Astrocyte of the hippocampus (primary cell): ENCODE measurements around the gene GABRR1.

Experiments used
- DNase-seq: peaks from one replicate; pipeline ENCODE4 v3.0.0; 2011; ENCODE audit warnings: low read depth, low spot score

The GABRR1 gene

DNA sequence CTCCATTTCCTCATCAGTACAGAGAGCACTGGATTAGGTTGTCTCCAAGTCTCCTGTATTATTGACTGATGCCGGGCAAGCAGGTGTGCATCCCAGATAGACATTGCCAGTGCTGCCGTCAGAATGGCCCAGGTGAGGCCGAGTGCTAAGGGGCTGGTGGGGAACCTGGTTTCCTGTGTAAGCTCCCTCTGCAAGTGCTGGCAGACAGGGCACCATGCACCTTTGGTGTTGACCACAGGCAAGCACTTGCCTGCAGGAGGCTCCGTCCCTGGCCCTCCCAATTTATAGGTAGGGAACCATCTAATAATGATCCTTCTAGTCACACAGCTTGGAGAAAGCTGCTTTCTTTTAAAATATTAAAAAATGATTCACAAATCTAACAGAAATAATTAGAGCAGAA is 747 bp downstream of the GABRR1 start:
- DNase-seq, result no peak

DNA sequence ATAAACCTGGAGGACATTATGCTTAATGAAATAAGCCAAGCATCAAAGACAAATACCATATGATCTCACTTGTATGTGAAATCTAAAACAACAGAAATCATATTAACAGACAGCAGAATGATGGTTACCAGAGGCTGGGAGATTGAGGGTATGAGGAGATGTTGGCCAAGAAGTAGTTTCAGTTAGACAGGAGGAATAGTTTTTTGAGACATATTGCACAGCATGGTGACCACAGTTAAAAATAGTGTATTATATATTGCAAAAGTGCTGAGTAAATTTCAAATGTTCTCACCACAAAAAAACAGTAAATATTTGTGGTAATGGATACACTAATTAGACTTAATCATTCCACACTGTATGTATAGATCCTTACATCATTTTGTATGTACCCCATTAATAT is 1.8 kb downstream of the GABRR1 start:
- DNase-seq, result no peak

DNA sequence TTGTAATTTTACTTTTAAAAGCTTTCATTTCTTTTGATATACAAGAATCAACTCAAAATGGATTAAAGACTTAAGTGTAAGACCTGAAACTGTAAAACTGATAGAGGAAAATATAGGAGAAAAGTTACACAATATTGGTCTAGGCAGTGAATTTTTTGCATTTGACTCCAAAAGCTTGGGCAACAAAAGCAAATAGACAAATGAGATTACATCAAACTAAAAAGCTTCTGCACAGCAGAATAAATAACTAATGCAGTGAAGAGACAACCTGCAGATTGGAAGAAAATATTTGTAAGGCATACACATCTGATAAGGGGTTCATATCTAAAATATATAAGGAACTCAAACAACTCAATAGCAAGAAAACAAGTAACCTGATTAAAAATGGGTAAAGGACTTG is 3.0 kb downstream of the GABRR1 start:
- no peak for DNase-seq

DNA sequence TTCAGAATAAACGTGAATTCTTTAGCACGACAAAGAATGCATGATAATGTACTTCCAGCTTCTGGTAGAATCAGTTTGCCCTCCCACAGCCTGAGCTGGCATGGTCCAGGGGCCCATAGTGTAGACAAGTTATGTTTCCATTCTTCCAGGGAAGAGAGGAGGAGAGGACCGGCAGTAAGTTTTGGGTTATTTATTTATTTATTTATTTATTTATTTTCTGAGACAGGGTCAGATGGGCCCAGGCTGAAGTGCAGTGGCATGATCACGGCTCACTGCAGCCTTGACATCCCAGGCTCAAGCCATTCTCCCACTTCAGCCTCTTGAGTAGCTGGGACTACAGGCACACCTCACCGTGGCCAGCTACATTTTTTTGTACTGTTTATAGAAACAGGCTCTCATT is 4.7 kb downstream of the GABRR1 start:
- DNase-seq, result no peak

DNA sequence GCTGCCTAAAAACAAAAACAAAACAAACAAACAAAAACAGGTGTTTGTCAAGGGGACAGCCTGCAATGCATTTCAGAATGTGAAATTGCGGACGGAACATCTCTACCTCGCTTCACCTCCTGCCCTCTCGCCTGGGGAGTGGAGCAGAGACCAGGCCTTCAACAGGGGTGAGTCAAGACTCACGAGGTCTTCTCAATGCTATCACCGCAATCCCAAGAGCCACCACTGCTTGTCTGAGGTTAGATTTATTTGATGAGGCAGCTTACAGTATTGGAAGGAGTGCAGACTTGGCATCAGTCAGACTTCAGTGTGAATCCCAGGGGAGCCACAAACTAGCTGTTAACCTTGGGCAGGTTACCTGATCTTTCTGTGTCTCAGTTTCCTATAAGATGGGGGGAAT is 7.7 kb downstream of the GABRR1 start:
- DNase-seq, result no peak

DNA sequence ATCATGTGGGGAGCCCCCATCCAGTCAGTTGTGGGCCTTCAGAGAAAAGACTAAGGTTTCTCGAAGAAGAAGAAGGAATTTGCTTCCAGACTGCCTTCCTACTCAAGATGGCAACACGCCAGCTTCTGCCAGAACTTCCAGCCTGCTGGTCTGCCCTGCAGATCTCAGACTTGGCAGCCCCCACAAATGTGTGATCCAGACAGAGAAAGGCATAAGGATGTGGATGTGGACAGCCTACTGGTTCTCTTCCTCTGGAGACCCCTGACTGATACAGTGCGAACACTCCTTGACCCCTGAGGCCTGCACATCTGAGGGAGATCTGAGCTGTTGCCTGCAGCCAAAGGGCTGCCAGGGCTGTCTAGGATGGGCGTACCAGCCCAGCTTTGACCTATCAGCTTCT is 8.6 kb downstream of the GABRR1 start:
- peak; percentile 31 for DNase-seq

DNA sequence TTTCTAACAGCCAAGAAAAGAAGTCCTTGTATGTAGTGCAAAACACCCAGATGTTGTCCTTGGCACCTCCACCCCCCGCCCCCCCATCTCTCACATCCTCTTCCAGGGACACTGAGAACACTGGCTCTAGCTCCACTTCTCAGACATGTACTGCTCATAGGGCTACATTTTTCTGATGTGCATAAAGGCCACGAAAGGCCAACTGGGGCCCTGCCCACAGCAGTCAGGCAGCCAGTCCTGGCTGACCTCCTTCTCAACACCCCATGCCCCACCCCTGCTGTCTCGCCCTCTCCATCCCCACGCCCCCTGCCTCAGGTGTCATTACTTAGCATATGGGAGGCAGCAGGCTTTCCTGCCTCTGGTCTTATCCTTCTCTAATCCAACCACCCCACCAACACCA is 11.3 kb downstream of the GABRR1 start:
- DNase-seq, result no peak

DNA sequence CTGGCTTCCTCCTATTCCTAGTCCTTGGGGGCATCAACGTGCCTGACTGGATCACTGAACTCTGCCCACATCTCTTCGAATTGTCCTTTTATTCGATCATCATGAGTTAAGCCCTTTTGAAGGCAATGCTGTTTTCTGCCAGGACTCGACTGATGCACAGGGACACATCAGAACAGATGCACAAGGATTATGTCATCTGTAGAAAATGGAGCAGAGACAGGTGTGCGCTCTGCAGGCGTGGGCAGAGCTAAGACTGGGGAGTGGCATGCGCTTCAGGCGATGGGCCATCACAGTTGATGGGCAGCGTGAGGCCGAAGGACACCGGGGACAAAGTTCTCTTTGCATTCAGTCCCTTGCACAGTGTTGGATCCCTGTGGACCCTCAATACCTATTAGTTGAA is 13.1 kb downstream of the GABRR1 start:
- no peak for DNase-seq

DNA sequence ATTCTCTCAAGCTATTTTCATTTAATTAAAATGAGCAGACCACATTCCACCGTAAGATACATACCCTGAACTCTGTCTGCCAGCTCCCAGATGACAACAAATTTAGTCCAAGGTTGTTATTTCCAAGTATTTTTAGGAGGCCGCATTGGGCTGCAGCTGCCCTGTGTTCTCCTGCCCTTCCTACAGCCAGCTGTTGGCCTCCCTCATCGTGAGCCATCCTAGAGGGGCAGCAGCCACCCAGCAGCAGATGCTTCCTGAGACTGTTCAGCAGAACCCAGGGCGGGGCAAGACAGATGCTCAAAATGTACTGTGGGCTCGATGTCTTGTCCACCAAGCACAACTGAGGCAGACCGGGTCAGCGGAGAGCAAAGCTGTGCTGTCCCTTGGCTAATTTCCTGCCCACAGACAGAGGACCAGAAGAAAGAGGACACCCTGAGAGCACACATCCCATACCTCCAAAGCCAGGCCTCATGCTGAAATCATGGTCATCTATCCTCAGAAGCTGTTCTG is 16.4 kb downstream of the GABRR1 start:
- no peak for DNase-seq

DNA sequence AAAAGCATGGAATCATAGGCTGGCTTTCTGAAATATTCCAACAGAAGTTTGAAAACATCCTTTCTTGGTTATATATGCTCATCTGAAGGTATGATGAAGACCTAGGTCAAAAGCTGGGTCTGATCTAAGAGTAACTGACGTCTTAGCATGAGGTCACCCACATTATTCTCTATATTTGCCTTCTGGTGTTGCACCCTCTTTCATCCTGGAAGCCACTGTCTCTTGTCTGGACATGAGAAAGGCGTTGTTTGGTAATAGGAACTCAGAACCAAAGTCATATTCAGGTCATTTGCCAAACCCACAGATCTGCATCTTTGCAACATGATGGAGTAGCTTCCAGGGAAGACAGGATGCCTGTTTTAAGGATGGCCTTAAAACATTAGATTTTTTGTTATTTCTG is 17.6 kb downstream of the GABRR1 start:
- DNase-seq, result no peak

DNA sequence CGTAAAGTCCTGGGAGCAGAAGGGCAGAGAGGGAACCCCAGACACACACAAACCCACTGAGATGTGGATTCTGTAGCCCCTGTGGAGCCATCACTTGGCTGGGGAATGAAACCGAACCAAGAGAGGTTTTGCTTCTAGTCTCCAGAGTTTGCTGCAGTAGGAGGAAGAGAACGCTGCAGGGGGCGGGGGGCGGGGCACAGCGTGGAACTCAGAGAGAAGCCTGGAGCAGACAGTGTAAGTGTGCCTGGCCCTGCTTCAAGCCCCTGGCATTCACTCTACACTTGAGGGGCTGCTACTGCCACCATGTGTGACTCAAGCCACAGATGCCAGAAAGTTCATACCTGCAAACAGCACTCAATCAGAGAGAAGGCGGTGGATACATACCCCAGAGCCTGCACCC is 18.9 kb downstream of the GABRR1 start:
- DNase-seq, result no peak

DNA sequence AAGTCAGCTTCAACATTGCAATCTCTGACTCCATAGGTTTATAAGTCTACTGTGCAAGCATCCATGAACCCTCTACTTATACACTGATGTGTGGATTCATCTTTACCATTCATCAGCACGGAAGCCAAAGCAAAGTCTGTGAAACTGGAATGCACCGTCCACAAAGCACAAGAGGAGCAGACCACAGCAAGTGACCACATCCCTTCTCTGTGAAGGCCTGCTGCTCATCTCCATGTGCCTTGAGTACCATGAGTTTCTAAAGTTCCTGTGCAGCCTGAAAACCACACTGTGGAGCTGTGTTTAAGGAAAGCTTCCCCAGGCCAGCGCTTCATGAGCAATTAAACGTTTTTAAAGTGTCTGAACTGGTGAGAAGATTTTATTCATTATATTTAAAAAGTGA is 20.0 kb downstream of the GABRR1 start:
- no peak for DNase-seq

DNA sequence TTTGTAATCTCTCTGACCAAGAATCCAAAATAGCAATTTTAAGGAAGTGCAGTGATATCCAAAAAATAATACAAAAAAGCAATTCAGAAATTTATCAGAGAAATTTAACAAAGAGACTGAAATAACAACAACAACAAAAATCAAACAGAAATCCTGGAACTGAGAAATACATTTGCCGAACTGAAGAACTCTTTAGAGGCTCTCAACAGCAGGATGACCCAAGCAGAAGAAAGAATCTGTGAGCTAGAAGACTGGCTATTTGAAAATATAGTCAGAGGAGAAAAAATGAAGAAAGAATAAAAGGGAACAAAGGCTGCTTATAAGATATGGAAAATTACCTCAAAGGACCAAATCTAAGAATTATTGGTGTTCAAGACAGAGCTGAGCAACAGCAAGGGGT is 22.6 kb downstream of the GABRR1 start:
- no peak for DNase-seq

DNA sequence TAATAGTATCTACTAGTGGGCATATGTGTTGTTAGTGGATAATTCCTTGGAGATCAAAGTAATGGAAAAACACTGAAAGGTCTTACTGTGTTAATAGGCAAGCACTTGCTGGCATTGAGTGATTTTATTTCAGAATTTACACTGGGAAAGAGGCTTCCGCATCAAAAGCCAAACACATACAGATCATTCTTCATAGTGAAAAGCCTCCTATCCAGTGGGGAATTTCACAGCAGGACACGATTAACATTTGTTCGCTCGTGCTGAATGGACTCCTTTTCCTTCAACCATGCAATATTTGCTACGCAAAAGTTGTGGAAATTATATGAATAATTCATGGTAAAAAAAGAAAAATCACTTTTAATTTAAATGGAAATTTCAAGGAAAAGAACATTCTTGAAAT is 26.4 kb downstream of the GABRR1 start:
- DNase-seq, result peak; percentile 20

DNA sequence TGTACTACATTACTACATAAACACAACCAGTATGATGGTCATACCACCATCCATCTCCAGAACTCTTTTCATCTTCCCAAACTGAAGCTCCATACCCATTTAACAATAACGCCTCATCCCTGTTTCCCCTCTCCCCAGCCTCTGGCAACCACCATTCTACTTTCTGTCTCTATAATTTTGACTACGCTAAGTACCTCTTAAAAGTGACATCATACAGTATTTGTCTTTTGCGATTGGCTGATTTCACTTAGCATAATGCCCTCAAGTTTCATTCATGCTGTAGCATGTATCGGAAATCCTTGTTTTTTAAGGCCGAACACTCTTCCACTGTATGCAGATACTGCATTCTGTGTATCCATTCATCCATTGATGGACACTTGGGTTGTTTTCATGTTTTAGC is 29.7 kb downstream of the GABRR1 start:
- no peak for DNase-seq

DNA sequence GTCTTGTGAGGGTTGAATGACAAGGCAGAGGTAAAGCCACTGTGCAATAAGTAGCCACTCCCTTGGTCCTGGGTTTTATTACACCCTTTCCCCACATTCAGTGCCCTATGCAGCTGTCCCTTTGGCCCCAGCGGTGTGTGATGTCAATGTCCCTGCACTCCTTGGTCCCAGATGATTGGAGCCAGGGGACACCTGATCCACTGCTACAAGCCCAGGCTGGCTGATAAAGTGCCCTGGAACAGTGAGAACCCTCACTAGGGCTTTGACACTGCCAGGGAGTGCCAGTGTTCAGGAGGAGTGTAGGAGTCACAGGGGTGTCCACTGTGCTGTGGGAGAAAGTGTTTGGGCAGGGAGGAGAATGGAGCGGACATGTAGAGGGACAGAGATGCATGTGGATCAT is 30.4 kb downstream of the GABRR1 start:
- DNase-seq, result no peak

DNA sequence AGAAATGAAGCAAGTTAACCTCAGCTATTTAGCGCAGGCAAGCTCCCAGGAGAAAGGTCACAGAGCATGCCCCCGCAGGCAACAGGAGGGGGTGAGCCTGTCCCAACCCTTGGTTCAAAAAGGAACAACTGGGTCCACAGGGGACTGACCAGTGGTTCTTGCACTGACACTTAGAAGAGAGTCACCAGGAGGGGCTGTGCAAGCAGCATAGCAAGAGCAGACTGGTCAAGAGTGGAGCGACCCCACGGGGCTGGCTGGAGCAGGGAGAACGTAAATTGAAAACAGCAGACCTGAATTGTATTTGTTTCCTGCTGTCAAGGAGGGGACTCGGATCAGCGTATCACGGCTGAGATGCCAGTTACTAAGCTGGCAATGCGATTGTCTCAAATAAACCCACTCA is 32.8 kb downstream of the GABRR1 start:
- no peak for DNase-seq

DNA sequence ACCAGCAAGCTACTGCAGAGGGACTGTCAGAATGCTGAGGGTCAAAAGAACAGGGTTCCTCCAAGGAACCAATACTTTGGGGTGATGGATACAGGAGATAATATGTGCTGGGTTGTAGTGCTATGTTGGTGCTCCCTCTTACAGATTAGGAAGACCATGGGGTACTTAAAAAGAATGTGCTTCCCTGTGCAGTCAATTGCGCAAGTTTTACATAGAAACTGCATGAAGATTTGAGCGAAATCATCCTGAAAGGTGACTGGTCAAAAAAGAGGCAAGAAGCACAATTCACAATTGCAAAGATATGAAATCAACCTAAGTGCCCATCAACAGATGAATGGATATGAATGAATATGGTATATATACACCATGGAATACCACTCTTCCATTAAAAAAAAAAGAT is 33.9 kb downstream of the GABRR1 start:
- DNase-seq, result no peak

DNA sequence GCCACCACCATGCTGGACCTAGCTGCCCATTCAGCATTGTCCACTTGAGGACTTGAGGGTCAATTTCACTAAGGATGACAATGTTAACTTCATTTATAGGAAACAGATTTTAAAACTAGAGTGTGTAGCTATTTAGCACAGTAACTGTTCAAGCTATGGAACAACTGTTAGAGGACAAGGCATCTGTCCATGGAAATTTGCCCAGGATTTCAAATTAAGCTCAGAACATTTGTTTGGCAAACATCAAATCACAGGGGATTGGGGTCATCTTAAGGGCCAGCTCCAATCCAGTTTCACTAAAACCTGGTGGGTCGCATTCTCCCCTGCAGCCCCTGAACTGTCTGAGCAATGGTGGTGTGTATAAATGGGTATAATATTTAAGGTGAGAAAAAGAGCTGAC is 36.2 kb downstream of the GABRR1 start:
- DNase-seq, result no peak

DNA sequence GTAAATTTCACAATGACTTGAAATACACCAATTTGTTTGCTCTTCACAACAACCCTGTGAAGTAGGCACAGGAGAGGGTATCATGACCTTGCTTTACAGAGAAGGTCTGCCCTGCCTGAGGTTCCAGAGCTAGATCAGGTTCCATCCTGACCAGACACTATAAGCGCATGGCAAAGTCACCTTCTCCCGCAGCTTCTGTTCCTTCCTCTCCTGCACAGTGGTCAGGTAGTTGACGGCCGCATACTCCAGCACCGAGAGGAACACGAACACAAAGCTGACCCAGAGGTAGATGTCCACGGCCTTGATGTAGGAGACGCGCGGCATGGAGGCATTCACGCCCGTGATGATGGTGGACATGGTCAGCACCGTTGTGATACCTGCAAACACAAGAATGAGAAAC is 37.0 kb downstream of the GABRR1 start:
- DNase-seq, result no peak

DNA sequence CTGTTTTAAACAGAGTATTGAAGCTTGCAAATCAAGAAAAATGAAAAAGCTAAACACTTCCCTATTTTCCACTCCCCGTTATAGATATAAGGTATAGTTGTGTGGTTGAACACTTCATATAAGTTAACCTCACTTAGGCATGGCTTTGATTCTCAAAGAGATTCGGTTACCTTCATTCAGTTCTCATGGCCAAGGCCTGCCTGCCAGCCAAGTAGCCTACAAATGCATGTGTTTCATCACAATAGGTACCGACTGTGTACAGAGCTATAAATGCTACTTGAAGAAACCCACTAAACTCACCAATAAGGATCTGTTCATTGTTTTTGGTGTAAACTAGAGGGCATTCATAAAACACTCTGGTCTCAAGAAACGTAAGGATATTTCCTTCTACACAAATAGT is 43.5 kb downstream of the GABRR1 start:
- DNase-seq, result no peak

DNA sequence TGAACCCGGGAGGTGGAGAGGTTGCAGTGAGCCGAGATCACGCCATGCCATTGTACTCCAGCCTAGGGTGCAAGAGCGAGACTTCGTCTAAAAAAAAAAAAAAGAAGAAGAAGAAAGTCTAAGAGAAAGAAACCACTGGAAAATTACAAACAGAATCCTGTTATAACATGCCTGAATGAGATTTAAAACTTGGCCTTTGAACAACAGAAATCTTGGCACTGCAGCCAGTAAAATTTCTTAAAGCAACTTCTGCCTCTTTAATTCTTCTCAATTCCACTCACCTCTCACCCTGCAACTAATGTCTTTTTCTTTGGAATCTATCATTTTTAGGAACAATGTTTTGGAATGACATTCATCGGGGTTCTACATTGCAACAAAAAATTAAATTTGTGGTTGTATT is 45.0 kb downstream of the GABRR1 start:
- DNase-seq, result no peak

DNA sequence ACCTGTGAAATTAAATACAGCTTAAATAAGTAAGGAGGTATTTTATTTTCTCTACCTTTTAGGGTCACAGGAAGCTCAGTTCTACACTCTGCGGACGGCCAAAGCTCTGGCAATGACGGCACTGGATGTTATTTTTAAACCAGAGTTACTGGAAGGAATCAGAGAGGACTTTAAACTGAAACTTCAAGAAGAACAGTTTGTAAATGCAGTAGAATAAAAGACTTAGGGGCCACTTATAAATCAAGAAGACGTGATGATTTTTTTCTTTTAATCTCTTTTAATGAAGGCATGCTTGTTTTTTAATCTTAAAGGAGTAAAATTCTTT is 55.1 kb downstream of the GABRR1 start:
- no peak for DNase-seq

DNA sequence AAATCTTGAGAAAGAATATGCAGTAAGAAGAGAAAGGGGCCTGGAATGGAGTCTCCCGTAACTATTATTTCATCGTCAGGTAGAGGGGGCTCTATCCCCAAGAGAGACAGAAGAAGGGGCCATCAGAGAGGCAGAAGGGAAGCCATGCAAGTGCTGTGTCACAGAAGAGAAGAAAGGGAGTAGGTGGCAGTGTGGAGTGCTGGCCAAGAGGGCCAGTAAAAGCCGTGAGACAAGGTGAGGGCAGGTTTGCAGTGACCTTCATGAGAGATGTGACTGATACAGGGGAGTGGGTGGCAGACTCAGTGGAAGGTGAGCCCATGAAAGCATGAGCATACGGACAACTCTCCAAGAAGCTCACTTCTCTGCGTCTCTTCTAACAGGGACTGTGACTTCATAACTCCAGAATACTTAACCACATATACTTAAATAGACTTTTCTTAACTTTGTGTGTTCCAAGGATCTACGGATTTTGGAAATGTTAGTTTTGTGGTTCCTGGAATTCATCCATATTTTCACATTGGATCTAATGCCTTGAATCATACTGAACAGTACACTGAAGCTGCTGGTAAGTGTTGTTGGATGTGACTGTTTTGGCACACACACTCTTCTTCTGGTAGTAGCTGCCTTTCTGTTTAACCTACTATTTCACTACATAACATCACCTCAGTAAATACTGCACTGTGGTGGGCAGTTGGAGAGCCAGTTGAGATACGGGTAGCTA is 55.7 kb downstream of the GABRR1 start:
- peak; percentile 60 for DNase-seq
